Stimulated activated CD4-positive, alpha-beta T cell treated with anti-CD3 and anti-CD28 coated beads, Interleukin-15, amount 100 ng/mL, for 48 hours (primary cell): ENCODE data around the gene KRTAP10-9.
"Not testable (repeated sequence)": the region's sequence is repeated elsewhere in the genome, so short reads cannot be mapped to it uniquely, and the experiment has no call there.

Experiments used
- DNase-seq, 2 donors: peaks; one replicate each; pipeline ENCODE4 v3.0.0-alpha.2; 2020; ENCODE audit warnings: low read depth in 2 of 2

The KRTAP10-9 gene, protein sequence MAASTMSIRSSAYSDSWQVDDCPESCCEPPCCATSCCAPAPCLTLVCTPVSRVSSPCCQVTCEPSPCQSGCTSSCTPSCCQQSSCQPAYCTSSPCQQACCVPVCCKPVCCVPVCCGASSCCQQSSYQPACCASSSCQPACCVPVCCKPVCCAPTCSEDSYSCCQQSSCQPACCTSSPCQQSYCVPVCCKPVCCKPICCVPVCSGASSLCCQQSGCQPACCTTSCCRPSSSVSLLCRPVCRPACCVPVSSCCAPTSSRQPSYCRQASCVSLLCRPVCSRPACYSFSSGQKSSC

GRCh38 chr21:44626673-44627143 lies at the start of gene KRTAP10-9:
KRTAP10-9 (plus strand) TSS chr21:44627093; CDS start chr21:44627172, 79 bp downstream.
- DNase-seq, result no peak

DNA sequence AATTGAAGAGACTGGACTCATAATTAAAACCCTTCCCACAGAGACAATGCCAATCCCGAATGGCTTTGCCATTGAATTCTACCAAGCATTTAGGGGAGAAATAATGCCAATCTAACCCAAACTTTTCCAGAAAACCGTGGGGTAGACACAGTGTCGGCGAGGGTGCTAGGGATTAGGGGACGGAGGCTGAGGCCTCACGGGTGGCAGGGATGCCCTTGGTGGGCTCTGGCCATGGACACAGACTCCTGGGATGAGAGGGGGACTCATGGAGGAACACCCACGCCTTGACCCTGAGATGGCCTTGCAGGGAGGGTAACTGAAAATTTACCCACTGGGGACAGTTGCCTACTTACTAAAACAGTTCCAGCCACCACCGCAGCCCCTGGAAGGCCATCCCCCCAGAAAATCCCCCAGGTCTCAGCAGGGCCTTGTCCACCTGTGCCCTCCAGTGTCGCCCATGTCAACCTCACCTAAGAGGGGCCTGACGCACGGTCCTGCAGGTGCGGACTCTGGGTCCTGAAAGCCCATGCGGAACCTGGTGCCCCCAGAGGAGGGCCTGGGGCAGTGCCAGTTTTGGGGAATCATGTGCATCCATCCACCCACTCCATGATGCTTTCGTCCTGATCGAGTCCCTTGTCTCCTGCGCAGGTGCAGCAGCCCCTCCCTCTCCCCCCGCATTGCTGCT lies 48.4 kb upstream of the KRTAP10-9 start:
- no peak for DNase-seq

- no peak for DNase-seq
Observed at GRCh38 chr21:44579056-44579832, 47.6 kb upstream of the KRTAP10-9 start.

GRCh38 chr21:44579833-44580144 lies 47.1 kb upstream of the KRTAP10-9 start:
- no peak for DNase-seq

GRCh38 chr21:44580231-44580821 lies 46.6 kb upstream of the KRTAP10-9 start, which contains the start of gene KRTAP10-5:
KRTAP10-5 (minus strand) TSS chr21:44580604; CDS start chr21:44580578, 26 bp downstream.
- DNase-seq, result not testable (repeated sequence)

- no peak for DNase-seq
Observed at GRCh38 chr21:44581158-44581557, 45.7 kb upstream of the KRTAP10-9 start.

- DNase-seq, result no peak
Observed at GRCh38 chr21:44582055-44582454, 44.8 kb upstream of the KRTAP10-9 start.

- no peak for DNase-seq
Observed at GRCh38 chr21:44583089-44583799, 43.6 kb upstream of the KRTAP10-9 start.

DNA sequence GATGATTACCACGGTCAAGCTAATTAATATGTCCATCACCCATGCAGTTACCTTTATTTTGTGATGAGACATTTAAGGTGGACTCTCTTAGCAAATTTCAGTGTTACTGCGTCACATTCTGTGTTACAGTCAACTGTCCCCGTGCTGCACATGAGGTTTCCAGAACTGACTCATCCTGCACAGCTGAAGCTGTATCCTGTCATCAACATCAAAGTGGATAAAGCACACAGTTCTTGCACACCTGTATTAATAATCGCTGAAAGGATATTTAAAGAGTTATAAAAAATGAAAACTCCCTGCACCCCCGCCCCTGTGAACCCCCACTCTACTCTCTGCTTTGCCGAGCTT lies 43.1 kb upstream of the KRTAP10-9 start:
- DNase-seq, result no peak

DNA sequence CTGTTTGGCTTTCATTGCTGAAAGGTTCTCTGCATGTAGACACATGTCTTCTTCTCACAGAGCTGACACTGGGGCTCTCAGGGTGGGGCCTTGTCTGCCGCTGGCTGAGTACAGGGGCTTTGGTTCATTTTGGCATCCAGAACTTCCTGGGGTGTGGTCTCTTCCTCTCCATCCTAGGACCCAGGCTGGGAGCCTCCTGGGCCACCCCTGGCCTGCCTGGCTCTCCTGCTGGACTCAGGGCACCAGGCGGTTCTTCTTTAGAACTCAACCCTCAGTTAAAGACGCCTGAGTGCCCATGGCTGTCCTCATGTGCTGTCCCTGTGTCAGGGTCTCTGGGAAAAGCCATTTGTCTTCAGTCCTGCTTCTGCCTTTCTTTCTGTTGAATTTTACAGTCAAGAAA lies 41.0 kb upstream of the KRTAP10-9 start:
- DNase-seq, result no peak

- no peak for DNase-seq
Observed at GRCh38 chr21:44589094-44589493, 37.8 kb upstream of the KRTAP10-9 start.

DNA sequence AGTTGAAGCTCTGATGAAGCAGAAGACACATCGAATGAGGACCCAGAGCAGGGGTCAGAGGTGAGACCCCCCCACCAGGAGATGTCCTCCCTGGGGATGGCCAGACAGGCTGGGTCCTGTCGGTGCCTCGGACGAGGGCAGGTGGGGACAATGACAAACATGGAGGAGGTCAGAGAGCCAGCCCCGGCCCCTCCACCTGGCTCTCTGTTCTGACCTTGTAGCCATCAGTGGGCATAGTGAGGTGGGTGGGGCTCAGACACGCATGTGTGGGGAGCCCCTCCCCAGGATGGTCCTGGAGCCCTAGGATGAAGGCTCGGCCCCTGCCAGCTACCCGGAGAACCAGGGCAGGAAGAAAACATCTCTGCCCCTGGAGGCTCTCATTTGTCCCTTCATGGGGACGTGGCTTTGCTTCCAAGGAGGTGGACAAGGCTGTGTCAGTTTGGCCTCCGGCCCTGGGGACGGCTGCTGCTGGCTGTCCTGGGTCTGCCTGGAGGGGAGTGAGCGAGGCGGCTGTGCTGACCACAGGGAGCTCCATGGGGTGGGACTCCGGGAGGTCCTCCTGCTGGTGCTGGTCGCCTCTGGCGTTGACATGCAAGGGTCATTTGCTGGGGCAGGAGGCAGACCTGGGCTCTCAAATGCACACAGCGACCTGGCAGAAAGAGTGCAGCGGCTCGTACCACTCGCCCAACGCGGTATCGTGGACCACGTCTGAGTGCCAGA lies 37.1 kb upstream of the KRTAP10-9 start:
- no peak for DNase-seq

- DNase-seq, result no peak
Observed at GRCh38 chr21:44590311-44590721, 36.6 kb upstream of the KRTAP10-9 start.

DNA sequence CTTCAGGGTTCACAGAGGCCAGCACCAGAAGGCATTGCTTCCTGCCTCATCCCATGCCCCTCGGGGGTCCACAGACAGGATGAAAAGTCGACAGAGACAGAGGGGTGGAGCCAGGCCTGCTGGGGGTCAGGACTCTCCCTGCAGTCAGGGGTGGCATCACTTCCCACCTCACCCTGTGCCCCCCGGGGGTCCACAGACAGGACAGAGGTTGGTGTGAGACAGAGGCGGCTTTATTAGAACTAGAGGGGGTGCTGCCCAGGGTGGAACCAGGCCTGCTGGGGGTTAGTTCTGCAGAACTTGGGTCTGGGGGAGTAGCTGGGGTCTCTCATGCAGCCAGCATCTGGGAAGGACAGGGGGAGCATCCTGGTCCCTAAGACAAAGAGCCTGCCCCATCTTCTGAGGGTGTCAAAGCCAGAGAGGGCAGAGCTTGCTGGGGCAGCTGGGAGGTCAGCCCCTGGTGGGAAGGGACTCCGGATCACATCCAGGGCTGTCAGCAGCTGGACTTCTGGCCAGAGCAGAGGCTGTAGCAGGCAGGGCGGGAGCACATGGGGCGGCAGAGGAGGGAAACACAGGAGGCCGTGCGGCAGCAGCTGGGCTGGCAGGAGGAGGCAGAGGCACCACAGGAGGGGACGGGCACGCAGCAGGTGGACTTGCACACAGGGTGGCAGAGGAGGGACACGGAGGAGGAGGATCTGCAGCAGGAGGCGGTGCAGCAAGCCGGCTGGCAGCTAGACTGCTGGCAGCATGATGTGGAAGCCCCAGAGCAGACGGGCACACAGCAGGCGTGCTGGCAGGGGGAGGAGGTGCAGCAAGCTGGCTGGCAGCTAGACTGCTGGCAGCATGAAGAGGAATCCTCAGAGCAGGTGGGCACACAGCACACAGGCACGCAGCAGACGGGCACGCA lies 35.7 kb upstream of the KRTAP10-9 start:
- DNase-seq, result not testable (repeated sequence)

DNA sequence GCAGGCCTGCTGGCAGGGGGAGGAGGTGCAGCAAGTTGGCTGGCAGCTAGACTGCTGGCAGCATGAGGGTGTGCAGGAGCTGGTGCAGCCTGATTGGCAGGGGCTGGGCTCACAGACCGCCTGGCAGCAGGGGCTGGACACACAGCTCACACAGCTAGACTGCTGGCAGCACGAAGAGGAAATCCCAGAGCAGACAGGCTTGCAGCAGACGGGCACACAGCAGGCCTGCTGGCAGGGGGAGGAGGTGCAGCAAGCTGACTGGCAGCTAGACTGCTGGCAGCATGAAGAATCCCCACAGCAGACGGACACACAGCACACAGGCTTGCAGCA lies 35.1 kb upstream of the KRTAP10-9 start:
- DNase-seq, result not testable (repeated sequence)

DNA sequence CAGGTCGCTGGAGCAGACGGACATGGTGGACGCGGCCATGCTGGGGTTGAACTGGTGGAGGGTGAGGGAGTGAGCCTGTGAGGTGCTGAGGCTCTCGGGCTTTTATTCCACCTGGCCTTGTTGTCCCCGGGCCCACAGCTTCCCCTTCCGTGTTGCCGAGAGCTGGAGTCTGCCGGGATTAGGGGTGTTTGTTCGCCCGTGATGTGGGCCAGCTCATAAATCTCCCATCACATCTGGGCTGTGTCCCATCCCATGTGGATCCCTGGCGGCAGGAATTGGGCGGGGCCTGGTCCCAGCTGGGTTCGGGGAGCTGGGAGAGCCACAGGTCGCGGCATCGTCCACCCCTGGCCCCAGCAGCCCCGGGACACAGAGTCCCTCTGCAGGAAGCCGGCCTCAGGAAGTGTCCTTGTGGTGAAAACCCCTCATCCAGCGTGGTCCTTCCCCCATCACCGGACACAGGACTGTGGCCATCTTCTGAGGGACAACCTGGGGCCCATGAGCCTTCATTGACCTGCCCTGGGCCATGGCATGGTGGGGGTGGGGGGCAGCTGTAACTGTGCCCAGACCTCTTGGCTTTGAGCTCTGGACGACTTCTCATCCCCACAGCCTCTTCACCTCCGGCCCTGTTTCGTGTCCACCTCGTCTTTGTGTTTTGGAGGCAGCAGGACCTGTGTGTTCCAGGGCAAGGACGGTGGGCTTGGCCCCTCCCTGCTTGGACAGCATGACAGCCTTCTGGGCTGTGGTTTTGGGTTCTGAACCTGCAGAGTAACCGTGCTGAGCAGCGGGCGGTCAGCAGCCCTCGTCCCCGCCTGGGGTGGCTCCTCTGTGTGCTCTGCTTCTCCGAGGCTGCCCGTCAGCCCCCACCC lies 34.2 kb upstream of the KRTAP10-9 start, which contains the start of gene KRTAP10-6:
Gene KRTAP10-6 (minus strand): TSS at position 60 of the 866 bp plus-strand sequence. CDS start 21 bp downstream, at position 39.
- no peak for DNase-seq

GRCh38 chr21:44593598-44594405 lies 33.1 kb upstream of the KRTAP10-9 start:
- no peak for DNase-seq

GRCh38 chr21:44594406-44594916 lies 32.4 kb upstream of the KRTAP10-9 start:
- no peak for DNase-seq
